Keratinocyte (primary cell): Measurements from ENCODE around the gene GXYLT2. TPM values are rescaled to one million over a fixed set of nuclear protein-coding genes. Genes with fewer than 3 reads are reported as not detected.

Source experiments
- DNase-seq: peaks from one replicate; pipeline ENCODE4 v3.0.0-alpha.2; 2011; ENCODE audit warnings: low read depth, missing footprints, low spot score
- FAIRE-seq: peaks from 2 replicates; lab custom pipeline; 2011; peaks lifted over from hg19 to GRCh38; lab: Jason Lieb, UNC
- H2AFZ ChIP-seq: 2 replicates; pipeline ENCODE4 v1.6.0; 2012; ENCODE audit warnings: low read length, control low read depth, inconsistent platforms; ENCODE audit not compliant: control insufficient read depth
- H3K27ac ChIP-seq: 2 replicates; pipeline ENCODE4 v1.5.1; 2011; ENCODE audit warnings: low read length; ENCODE audit not compliant: control insufficient read depth, insufficient read depth
- H3K27me3 ChIP-seq: 3 replicates; pipeline ENCODE4 v1.6.0; 2011; ENCODE audit warnings: low read length; ENCODE audit not compliant: control insufficient read depth, insufficient read depth; ENCODE audit errors: extremely low read depth
- H3K36me3 ChIP-seq, 2 experiments: 2 replicates in 1 of 2; 3 replicates in 1 of 2; pipeline ENCODE4 v1.5.1; 2011; ENCODE audit warnings: low read length in 2 of 2, mild to moderate bottlenecking in 1 of 2; ENCODE audit not compliant: control insufficient read depth in 2 of 2, insufficient read depth in 2 of 2; ENCODE audit errors: extremely low read depth in 1 of 2
- H3K4me1 ChIP-seq: 3 replicates; pipeline ENCODE4 v1.5.1; 2011; ENCODE audit warnings: low read length; ENCODE audit not compliant: control insufficient read depth, insufficient read depth; ENCODE audit errors: extremely low read depth
- H3K4me2 ChIP-seq: 3 replicates; pipeline ENCODE4 v1.6.0; 2011; ENCODE audit warnings: low read depth, low read length; ENCODE audit not compliant: control insufficient read depth, insufficient read depth; ENCODE audit errors: extremely low read depth
- H3K4me3 ChIP-seq, 3 experiments: fragments of 200-600 bp in 1 of 3; sonication (generic) in 1 of 3; 2 replicates in 2 of 3; 3 replicates in 1 of 3; pipeline ENCODE4 v1.5.1; 2011 to 2016; ENCODE audit warnings: low read length in 3 of 3, mild to moderate bottlenecking in 3 of 3, control low read depth in 2 of 3, inconsistent platforms in 1 of 3, low read depth in 1 of 3, mixed read lengths in 1 of 3, mixed run types in 1 of 3, moderate library complexity in 1 of 3; ENCODE audit not compliant: control insufficient read depth in 2 of 3, insufficient read depth in 2 of 3; ENCODE audit errors: extremely low read depth in 1 of 3
- H3K79me2 ChIP-seq: 2 replicates; pipeline ENCODE4 v1.6.0; 2012; ENCODE audit warnings: low read length; ENCODE audit not compliant: control insufficient read depth, insufficient read depth
- H3K9ac ChIP-seq: 3 replicates; pipeline ENCODE4 v1.6.0; 2011; ENCODE audit warnings: low read length; ENCODE audit not compliant: control insufficient read depth, insufficient read depth; ENCODE audit errors: extremely low read depth
- H3K9me1 ChIP-seq: 3 replicates; pipeline ENCODE4 v1.6.0; 2011; ENCODE audit warnings: low read length; ENCODE audit not compliant: control insufficient read depth, insufficient read depth; ENCODE audit errors: extremely low read depth
- H3K9me3 ChIP-seq: 2 replicates; pipeline ENCODE4 v1.5.1; 2012; ENCODE audit warnings: low read depth, low read length; ENCODE audit not compliant: control insufficient read depth
- H4K20me1 ChIP-seq: 3 replicates; pipeline ENCODE4 v1.6.0; 2011; ENCODE audit warnings: low read length; ENCODE audit not compliant: control insufficient read depth, insufficient read depth; ENCODE audit errors: extremely low read depth
- EZH2 ChIP-seq: IDR thresholded peaks from one replicate; pipeline ENCODE4 v1.6.1; 2012; ENCODE audit warnings: inconsistent platforms, mild to moderate bottlenecking, low read length, moderate library complexity
- dilution Hi-C: fragments of 300-500 bp; cut with MboI; formaldehyde crosslinking; loops from one replicate; pipeline ENCODE4 v1.7.0; 2020; ENCODE audit warnings: low sequenced_read_pairs; ENCODE audit not compliant: extremely low pct_ligation_motif_present
- polyA plus RNA-seq, 5 experiments: library from polyadenylated mRNA; depleted of rRNA in 3 of 5; stranded (reverse) in 3 of 5; stranded (forward) in 1 of 5; unstranded in 1 of 5; fragments of >200 nt; gene quantifications; 1 replicate in 1 of 5; 2 replicates in 3 of 5; 3 replicates in 1 of 5; pipeline versions ENCODE4 v1.2.1 to v1.2.3, GENCODE V29; 2011 to 2012; ENCODE audit warnings: missing spikeins in 2 of 5, low read depth in 1 of 5, low replicate concordance in 1 of 5
- TF ChIP-seq, protein P1 (sequence below), 3 experiments: IDR thresholded peaks in 1 of 3; conservative IDR thresholded peaks in 1 of 3; optimal IDR thresholded peaks in 1 of 3; 2 replicates in 2 of 3; 3 replicates in 1 of 3; pipeline versions ENCODE3 to v1.5.1; 2011; ENCODE audit warnings: low read length in 3 of 3, mild to moderate bottlenecking in 3 of 3, moderate library complexity in 2 of 3, control low read depth in 1 of 3, inconsistent platforms in 1 of 3; ENCODE audit not compliant: insufficient read depth in 2 of 3; ENCODE audit errors: extremely low read depth in 1 of 3

The GXYLT2 gene
- polyA plus RNA-seq, 1 donor (not counting 4 experiments of a cell fraction or from before 2014, with no cell fraction given): 1.4 TPM

DNA sequence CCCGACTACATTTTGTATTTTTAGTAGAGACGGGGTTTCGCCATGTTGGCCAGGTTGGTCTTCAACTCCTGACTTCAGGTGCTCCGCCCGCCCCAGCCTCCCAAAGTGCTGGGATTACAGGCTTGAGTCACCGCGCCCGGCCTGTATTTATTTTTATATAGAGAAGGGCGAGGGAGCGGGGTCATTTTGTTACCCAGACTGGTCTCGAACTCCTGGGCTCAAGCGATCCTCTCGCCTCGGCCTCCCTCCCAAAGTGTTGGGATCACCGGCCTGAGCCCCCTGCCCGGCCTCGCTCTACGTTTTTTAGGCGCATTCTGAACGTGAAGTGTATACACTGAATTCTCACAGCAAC lies 108.3 kb downstream of the GXYLT2 start:
- Histone ChIP-seq H3K9me3 (no peaks in the 10 kb centered on the region), H3K9ac (peak overlapping the region; percentile 84), H4K20me1 (peaks cover 10% of the 10 kb centered on the region), H3K36me3 (peaks cover 0 to 10% of the 10 kb centered on the region in 2 experiments), H3K4me2 (peak overlapping the region; percentile 60), H3K4me1 (peaks cover 11% of the 10 kb centered on the region), H3K79me2 (peaks cover 42% of the 10 kb centered on the region), H3K27ac (peak overlapping the region; percentile 55), H2AFZ (peak overlapping the region; percentile 78), H3K27me3 (no peaks in the 10 kb centered on the region), H3K9me1 (no peaks in the 10 kb centered on the region), H3K4me3 (peak overlapping the region; percentile 22 to 74 (median 52))
- dilution Hi-C loops: no loop called here
- TF ChIP-seq, protein P1, sequence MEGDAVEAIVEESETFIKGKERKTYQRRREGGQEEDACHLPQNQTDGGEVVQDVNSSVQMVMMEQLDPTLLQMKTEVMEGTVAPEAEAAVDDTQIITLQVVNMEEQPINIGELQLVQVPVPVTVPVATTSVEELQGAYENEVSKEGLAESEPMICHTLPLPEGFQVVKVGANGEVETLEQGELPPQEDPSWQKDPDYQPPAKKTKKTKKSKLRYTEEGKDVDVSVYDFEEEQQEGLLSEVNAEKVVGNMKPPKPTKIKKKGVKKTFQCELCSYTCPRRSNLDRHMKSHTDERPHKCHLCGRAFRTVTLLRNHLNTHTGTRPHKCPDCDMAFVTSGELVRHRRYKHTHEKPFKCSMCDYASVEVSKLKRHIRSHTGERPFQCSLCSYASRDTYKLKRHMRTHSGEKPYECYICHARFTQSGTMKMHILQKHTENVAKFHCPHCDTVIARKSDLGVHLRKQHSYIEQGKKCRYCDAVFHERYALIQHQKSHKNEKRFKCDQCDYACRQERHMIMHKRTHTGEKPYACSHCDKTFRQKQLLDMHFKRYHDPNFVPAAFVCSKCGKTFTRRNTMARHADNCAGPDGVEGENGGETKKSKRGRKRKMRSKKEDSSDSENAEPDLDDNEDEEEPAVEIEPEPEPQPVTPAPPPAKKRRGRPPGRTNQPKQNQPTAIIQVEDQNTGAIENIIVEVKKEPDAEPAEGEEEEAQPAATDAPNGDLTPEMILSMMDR (optimal IDR thresholded peaks at IDR 0.05 in 1 of 3, IDR thresholded peaks at IDR 0.05 in 1 of 3, conservative IDR thresholded peaks at IDR 0.05 in 1 of 3; ENCODE audit: extremely low read depth in 1 of 3, insufficient read depth in 2 of 3, low read length in 3 of 3): no peak
- no peak for TF ChIP-seq EZH2
- DNase-seq (no peak), FAIRE-seq (no peak)

DNA sequence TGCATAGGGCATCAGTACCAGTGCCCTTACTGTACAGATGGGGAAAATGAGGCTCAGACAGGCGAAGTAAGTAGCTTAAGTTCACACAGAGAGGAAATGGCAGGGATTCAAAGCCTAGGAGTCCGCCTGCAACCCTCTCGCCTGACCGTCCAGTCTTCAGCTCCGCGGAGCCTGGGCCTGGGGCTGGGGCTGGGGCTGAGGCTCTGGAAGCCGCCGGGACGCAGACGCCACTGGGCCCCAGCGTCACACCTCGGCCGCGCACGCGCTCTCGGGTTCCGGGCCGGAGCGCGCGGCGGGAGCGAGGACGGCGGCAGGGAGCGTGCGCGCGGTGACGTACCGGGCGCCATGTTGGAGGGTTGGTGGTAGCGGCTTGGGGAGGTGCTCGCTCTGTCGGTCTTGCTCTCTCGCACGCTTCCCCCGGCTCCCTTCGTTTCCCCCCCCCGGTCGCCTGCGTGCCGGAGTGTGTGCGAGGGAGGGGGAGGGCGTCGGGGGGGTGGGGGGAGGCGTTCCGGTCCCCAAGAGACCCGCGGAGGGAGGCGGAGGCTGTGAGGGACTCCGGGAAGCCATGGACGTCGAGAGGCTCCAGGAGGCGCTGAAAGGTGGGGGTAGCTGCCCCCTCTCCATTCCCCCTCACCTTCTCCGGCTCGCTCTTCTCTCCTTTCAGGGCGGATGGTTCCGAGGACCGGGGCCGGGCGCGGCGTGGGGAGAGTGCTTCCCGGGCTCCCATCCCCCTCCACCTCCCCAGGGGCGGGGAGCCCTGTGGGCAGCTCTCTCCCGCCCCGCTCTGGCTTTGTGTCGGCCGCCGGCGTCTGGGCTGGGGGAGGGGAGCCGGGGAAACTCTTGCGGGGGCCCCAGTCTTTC lies 108.9 kb downstream of the GXYLT2 start, which contains the start of gene PPP4R2:
PPP4R2 (plus strand) TSS at position 339 of the 861 bp plus-strand sequence; CDS start at position 566, 227 bp downstream.
- H3K79me2 ChIP-seq: peaks cover 48% of the 10 kb centered on the region
- peak within 1 kb of the TSS; percentile 92 for H3K4me2 ChIP-seq
- peak within 1 kb of the TSS; percentile 84 for H3K9ac ChIP-seq
- dilution Hi-C loops: no loop called here
- peak within 1 kb of the TSS; percentile 74 to 89 (median 88) for H3K4me3 ChIP-seq
- H2AFZ ChIP-seq: peak within 1 kb of the TSS; percentile 87
- peaks cover 0 to 10% of the 10 kb centered on the region in 2 experiments for H3K36me3 ChIP-seq
- H3K27me3 ChIP-seq: no peaks in the 10 kb centered on the region
- H4K20me1 ChIP-seq: peaks cover 12% of the 10 kb centered on the region
- no peaks in the 10 kb centered on the region for H3K9me1 ChIP-seq
- FAIRE-seq: no peak
- H3K27ac ChIP-seq: peak within 1 kb of the TSS; percentile 84
- DNase-seq: peak; percentile 38
- peaks cover 11% of the 10 kb centered on the region for H3K4me1 ChIP-seq
- H3K9me3 ChIP-seq: no peaks in the 10 kb centered on the region
- TF ChIP-seq EZH2: no peak
- TF ChIP-seq, protein P1 (optimal IDR thresholded peaks at IDR 0.05 in 1 of 3, IDR thresholded peaks at IDR 0.05 in 1 of 3, conservative IDR thresholded peaks at IDR 0.05 in 1 of 3; ENCODE audit: extremely low read depth in 1 of 3, insufficient read depth in 2 of 3, low read length in 3 of 3): no peak
